Epithelial cell of esophagus (primary cell): ENCODE data around the gene UNC13C.
"Not testable (repeated sequence)": the region's sequence is repeated elsewhere in the genome, so short reads cannot be mapped to it uniquely, and the experiment has no call there.

Experiments
- DNase-seq: peaks from one replicate; pipeline ENCODE4 v3.0.0; 2010; ENCODE audit warnings: low read depth
- H3K4me3 ChIP-seq: 2 replicates; pipeline ENCODE4 v1.5.1; 2011; ENCODE audit warnings: mild to moderate bottlenecking, low read length, control low read depth
- TF ChIP-seq, protein P1 (sequence below): IDR thresholded peaks from 2 replicates; pipeline ENCODE4 v1.5.1; 2011; ENCODE audit warnings: low read depth, mild to moderate bottlenecking, low read length, control low read depth, inconsistent platforms; ENCODE audit not compliant: insufficient read depth; ENCODE audit errors: missing control alignments

The UNC13C gene

DNA sequence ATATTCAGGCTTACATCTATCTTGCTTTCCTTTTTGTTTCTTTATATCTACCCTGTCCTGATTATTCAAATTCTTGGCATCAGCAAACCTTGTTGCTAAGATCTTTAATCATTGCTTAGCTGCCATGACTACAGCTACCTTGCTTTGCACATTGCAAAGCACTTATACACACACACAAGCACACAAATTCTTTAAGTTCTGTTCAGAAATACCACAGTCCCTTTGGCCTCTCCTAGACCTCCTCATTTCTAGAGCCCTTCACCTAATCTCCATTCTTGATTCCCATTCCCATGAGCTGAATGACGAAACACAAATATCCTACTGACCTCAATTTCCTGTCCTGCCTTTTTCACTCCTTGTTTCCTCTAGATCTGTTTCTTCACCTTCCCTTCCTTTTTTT is 409.6 kb downstream of the UNC13C start:
- DNase-seq, result no peak
- H3K4me3 ChIP-seq, result no peak overlapping the region
- TF ChIP-seq, protein P1, sequence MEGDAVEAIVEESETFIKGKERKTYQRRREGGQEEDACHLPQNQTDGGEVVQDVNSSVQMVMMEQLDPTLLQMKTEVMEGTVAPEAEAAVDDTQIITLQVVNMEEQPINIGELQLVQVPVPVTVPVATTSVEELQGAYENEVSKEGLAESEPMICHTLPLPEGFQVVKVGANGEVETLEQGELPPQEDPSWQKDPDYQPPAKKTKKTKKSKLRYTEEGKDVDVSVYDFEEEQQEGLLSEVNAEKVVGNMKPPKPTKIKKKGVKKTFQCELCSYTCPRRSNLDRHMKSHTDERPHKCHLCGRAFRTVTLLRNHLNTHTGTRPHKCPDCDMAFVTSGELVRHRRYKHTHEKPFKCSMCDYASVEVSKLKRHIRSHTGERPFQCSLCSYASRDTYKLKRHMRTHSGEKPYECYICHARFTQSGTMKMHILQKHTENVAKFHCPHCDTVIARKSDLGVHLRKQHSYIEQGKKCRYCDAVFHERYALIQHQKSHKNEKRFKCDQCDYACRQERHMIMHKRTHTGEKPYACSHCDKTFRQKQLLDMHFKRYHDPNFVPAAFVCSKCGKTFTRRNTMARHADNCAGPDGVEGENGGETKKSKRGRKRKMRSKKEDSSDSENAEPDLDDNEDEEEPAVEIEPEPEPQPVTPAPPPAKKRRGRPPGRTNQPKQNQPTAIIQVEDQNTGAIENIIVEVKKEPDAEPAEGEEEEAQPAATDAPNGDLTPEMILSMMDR, result no peak

DNA sequence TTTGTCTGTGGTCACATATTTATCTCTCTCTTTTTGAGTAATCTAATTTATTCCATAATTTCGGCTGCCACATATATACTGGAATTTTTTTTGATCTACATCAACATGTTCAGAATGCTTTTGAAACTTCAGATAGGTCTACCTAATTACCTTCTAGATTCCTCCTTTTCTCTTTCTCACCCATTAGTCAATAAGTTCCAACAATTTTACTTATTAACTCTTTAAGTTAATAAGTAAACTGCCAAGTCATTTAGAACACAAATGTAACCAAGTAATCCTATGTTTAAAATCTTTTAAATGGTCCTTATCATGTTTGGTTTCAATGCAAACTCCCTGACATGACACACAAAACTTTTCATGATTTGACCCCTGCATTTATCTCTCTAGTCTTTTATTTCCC is 410.5 kb downstream of the UNC13C start:
- no peak overlapping the region for H3K4me3 ChIP-seq
- TF ChIP-seq, protein P1, result no peak
- DNase-seq, result no peak

DNA sequence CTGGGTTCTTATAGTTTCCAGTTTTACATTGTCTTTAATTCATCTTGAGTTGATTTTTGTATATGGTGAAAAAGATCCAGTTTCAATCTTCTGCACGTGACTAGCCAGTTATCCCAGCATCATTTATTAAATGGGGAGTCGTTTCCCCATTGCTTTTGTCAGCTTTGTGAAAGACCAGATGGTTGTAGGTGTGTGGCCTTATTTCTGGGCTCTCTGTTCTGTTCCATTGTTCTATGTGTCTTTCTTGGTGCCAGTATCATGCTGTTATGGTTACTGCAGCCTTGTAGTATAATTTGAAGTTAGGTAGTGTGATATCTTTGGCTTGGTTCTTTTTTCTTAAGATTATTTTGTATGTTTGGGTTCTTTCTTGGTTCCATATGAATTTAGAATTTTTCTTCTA is 432.2 kb downstream of the UNC13C start:
- TF ChIP-seq, protein P1, result no peak
- H3K4me3 ChIP-seq, result no peak overlapping the region
- no peak for DNase-seq

DNA sequence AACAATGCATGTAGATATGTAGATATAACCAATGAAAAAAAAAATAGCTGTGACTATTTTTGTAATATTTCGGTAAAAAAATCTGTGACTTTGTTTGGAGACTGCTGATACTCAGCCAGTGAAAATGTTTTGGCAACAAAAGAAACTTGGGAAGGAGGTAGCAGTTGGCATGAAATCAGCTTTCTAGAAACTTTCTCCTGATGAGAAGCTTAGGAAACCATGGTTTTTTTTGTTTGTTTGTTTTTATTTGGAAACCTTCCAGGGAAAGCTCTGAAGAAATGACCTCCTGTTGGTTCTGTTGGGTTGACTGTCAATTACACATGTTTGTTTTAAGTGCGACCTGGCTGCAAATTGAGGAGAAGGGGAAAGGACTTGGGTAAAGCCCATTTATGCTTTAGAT is 445.9 kb downstream of the UNC13C start:
- H3K4me3 ChIP-seq, result no peak overlapping the region
- TF ChIP-seq, protein P1, result no peak
- no peak for DNase-seq

DNA sequence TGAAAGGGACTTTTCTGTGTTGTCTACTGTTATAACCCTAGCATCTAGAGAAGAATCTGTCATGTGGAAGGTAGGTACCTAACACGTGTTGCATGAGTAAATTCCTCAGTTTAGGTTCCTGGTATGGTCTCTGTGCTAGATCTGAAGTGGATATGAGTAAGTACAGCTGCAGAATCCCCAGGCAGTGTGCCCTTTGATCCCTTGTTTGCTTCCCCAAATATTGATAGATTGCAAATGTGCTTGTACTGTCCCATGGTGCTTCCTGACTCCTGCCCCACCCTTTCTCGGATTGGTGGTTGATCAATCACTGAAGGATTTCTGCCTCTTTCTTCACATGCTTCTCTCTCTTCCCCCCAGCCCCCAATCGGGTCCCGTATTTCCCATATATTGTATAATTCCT is 450.4 kb downstream of the UNC13C start:
- TF ChIP-seq, protein P1, result no peak
- DNase-seq, result no peak
- no peak overlapping the region for H3K4me3 ChIP-seq

DNA sequence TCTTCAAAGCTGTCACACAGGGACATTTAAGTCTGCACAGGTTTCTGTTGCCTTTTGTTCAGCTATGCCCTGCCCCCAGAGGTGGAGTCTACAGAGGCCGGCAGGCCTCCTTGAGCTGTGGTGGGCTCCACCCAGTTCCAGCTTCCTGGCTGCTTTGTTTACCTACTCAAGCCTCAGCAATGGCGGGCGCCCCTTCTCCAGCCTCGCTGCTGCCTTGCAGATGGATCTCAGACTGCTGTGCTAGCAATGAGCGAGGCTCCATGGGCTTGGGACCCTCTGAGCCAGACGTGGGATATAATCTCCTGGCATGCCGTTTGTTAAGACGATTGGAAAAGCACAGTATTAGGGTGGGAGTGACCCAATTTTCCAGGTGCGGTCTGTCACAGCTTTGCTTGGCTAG is 472.0 kb downstream of the UNC13C start:
- not testable (repeated sequence) for DNase-seq, H3K4me3 ChIP-seq

DNA sequence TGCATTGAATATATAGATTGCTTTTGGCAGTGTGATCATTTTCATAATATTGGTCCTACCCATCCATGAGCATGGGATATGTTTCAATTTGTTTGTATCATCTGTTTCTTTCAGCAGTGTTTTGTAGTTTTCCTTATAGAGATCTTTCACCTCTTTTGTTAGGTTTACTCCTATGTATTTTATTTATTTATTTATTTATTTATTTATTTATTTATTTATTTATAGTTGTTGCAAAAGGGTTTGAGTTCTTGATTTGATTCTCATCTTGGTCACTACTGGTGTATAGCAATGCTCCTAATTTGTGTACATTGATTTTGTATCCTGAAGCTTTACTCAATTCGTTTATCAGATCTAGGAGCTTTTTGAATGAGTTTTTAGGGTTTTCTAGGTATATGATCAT is 478.2 kb downstream of the UNC13C start:
- no peak overlapping the region for H3K4me3 ChIP-seq
- TF ChIP-seq, protein P1, result no peak
- DNase-seq, result no peak

DNA sequence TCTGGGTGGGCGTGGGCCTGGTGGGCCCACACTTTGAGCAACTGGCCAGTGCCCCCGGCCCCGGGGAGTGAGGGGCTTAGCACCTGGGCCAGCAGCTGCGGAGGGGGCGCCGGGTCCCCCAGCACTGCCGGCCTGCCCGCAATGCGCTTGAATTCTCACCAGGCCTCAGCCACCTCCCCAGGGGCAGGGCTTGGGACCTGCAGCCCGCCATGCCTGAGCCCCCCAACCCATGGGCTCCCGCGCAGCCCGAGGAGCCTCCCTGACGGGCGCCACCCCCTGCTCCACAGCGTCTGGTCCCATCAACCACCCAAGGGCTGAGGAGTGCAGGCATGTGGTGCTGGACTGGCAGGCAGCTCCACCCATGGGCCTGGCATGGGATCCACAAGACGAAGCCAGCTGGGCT is 484.3 kb downstream of the UNC13C start:
- H3K4me3 ChIP-seq, result no peak overlapping the region
- TF ChIP-seq, protein P1, result no peak
- no peak for DNase-seq
